ENCODE measurements around the gene PTK7.

GRCh38 chr6:43033496-43034189, 42.5 kb upstream of the PTK7 start:
- TF ChIP-seq SUZ12 (IDR thresholded peaks at IDR 0.05) (no peak), SP1 (IDR thresholded peaks at IDR 0.05) (no peak), LEF1 (IDR thresholded peaks at IDR 0.05; ENCODE audit: borderline replicate concordance) (no peak), TARDBP (IDR thresholded peaks at IDR 0.05) (no peak), PKNOX1 (IDR thresholded peaks at IDR 0.05) (no peak), L3MBTL2 (conservative IDR thresholded peaks at IDR 0.05) (no peak), ELF4 (IDR thresholded peaks at IDR 0.05) (no peak), ZNF384 (IDR thresholded peaks at IDR 0.05) (no peak), BHLHE40 (IDR thresholded peaks at IDR 0.05; ENCODE audit: borderline replicate concordance) (no peak), FOXM1 (IDR thresholded peaks at IDR 0.05; ENCODE audit: borderline replicate concordance) (no peak), FOXK2 (IDR thresholded peaks at IDR 0.05) (no peak), FOXA1 (IDR thresholded peaks at IDR 0.05) (no peak)

All from HEK293T (cell line).